ENCODE data around the gene KLKB1. TPM values are rescaled to one million over a fixed set of nuclear protein-coding genes. Genes with fewer than 3 reads are reported as not detected.
A peak's percentile ranks its signal among the peaks of the same experiment; 100 is the strongest.

Gene KLKB1
- total and polyA plus RNA-seq, 2 donors (not counting 3 experiments of a cell fraction or from before 2014, with no cell fraction given) = not detected

GRCh38 chr4:186204103-186204559, 23.2 kb upstream of the KLKB1 start:
- intact Hi-C loops (cut with micrococcal nuclease) (no loop called here), dilution Hi-C loops (cut with MboI; ENCODE audit: extremely low pct_ligation_motif_present, low sequenced_read_pairs) (no loop called here)
- no peaks in the 10 kb centered on the region for H3K27me3 ChIP-seq (ENCODE audit: control insufficient read depth in 2 of 2, insufficient read depth in 2 of 2, low read length in 2 of 2)
- H3K9me1 ChIP-seq (replicated peaks; ENCODE audit: control insufficient read depth, extremely low read depth, insufficient read depth, low read length) = no peaks in the 10 kb centered on the region
- POLR2A ChIA-PET = no interaction called here
- H3K27ac ChIP-seq (ENCODE audit: insufficient read depth, low read depth, low read length) = no peak overlapping the region
- no peaks in the 10 kb centered on the region for H3K36me3 ChIP-seq (ENCODE audit: control insufficient read depth in 2 of 2, extremely low read depth in 1 of 2, insufficient read depth in 2 of 2, low read length in 2 of 2)
- CTCF ChIA-PET = interaction anchor here (1.2 to 1.4 kb wide), 2 partner anchors 12 to 136 kb away, joined by 5 to 9 read pairs; partner anchors contain the start of gene CYP4V2
- no peak overlapping the region for H3K9ac ChIP-seq (replicated peaks; ENCODE audit: extremely low read depth, insufficient read depth, low read length)
- BruUV-seq (replicated peaks) = no TSS peak
- peak overlapping the region in 1 of 3 experiments; percentile 58 for H3K4me3 ChIP-seq (replicated peaks in 1 of 3; ENCODE audit: insufficient read depth in 1 of 3, low read depth in 1 of 3, low read length in 3 of 3)
- DNase-seq (ENCODE audit: low read depth, low spot score) (peak; percentile 4), FAIRE-seq (no peak)
- no peak overlapping the region for H2AFZ ChIP-seq (ENCODE audit: low read depth, low read length)
- H3K79me2 ChIP-seq (ENCODE audit: control insufficient read depth, insufficient read depth, low read length) = no peaks in the 10 kb centered on the region
- no peaks in the 10 kb centered on the region for H4K20me1 ChIP-seq (replicated peaks; ENCODE audit: control insufficient read depth, extremely low read depth, insufficient read depth, low read length)
- TF ChIP-seq MYC (IDR thresholded peaks at IDR 0.05; ENCODE audit: low read depth, low read length) (no peak), GATA2 (IDR thresholded peaks at IDR 0.05; ENCODE audit: insufficient read depth, insufficient read length, low read depth, low read length) (no peak), CTCF (IDR thresholded peaks at IDR 0.05; ENCODE audit: extremely low read depth in 1 of 2, insufficient read depth in 1 of 2, low read depth in 1 of 2, low read length in 2 of 2) (no peak), POLR2A (IDR thresholded peaks at IDR 0.05; ENCODE audit: low read depth, low read length) (no peak), MAX (IDR thresholded peaks at IDR 0.05; ENCODE audit: insufficient read depth, insufficient read length) (no peak), JUN (IDR thresholded peaks at IDR 0.05; ENCODE audit: borderline replicate concordance, insufficient read depth, insufficient read length, low read depth) (no peak), EZH2 (IDR thresholded peaks at IDR 0.05; ENCODE audit: borderline replicate concordance, low read depth, low read length, severe bottlenecking) (no peak), POLR2AphosphoS5 (IDR thresholded peaks at IDR 0.05; ENCODE audit: insufficient read depth, low read depth, low read length) (no peak), FOS (IDR thresholded peaks at IDR 0.05; ENCODE audit: borderline replicate concordance, insufficient read depth, low read length) (no peak)
- H3K4me1 ChIP-seq (ENCODE audit: control insufficient read depth, extremely low read depth, insufficient read depth, low read length) = no peaks in the 10 kb centered on the region
- H3K9me3 ChIP-seq (replicated peaks; ENCODE audit: control insufficient read depth, insufficient read depth, low read length) = no peaks in the 10 kb centered on the region
- H3K4me2 ChIP-seq (ENCODE audit: insufficient read depth, low read length) = peak overlapping the region; percentile 48

Measured in endothelial cell of umbilical vein (primary cell).